H9 (cell line): ENCODE data around the gene MAD1L1. TPM values are rescaled to one million over a fixed set of nuclear protein-coding genes. Genes with fewer than 3 reads are reported as not detected.

ENCODE experiments used
- DNase-seq: peaks from one replicate; pipeline ENCODE4 v3.0.0-alpha.2; 2017
- H2AFZ ChIP-seq: one replicate; pipeline ENCODE4 v1.6.1; 2013; ENCODE audit warnings: mild to moderate bottlenecking, low read length, control low read depth, moderate library complexity
- H2AK5ac ChIP-seq: 2 replicates; pipeline ENCODE4 v1.6.1; 2013; ENCODE audit warnings: low read length, control low read depth, mixed read lengths; ENCODE audit not compliant: insufficient read length
- H2BK120ac ChIP-seq: one replicate; pipeline ENCODE4 v1.6.1; 2013; ENCODE audit warnings: low read depth, mild to moderate bottlenecking, low read length, control low read depth, inconsistent platforms; ENCODE audit not compliant: poor library complexity, severe bottlenecking
- H2BK12ac ChIP-seq: 2 replicates; pipeline ENCODE4 v1.6.1; 2013; ENCODE audit warnings: low read length, control low read depth, mixed read lengths, low read depth; ENCODE audit not compliant: insufficient read length
- H2BK15ac ChIP-seq: 2 replicates; pipeline ENCODE4 v1.6.1; 2013; ENCODE audit warnings: low read depth, low read length, control low read depth
- H2BK20ac ChIP-seq: one replicate; pipeline ENCODE4 v1.6.1; 2013; ENCODE audit warnings: low read depth, mild to moderate bottlenecking, low read length, control low read depth, inconsistent platforms; ENCODE audit not compliant: poor library complexity, severe bottlenecking
- H2BK5ac ChIP-seq: 2 replicates; pipeline ENCODE4 v1.6.1; 2013; ENCODE audit warnings: low read length, control low read depth, mixed read lengths; ENCODE audit not compliant: insufficient read length
- H3K14ac ChIP-seq: 2 replicates; pipeline ENCODE4 v1.6.1; 2013; ENCODE audit warnings: low read length, control low read depth; ENCODE audit not compliant: insufficient read depth
- H3K18ac ChIP-seq: 2 replicates; pipeline ENCODE4 v1.6.1; 2013; ENCODE audit warnings: low read depth, mild to moderate bottlenecking, mixed read lengths, low read length, control low read depth; ENCODE audit not compliant: insufficient read length
- H3K23ac ChIP-seq: 2 replicates; pipeline ENCODE4 v1.6.1; 2013; ENCODE audit warnings: low read length, control low read depth, mixed read lengths, low read depth; ENCODE audit not compliant: insufficient read length
- H3K23me2 ChIP-seq: 2 replicates; pipeline ENCODE4 v1.6.1; 2013; ENCODE audit warnings: low read depth, mild to moderate bottlenecking, mixed read lengths, low read length, control low read depth; ENCODE audit not compliant: insufficient read length, poor library complexity, severe bottlenecking
- H3K27ac ChIP-seq: 2 replicates; pipeline ENCODE4 v1.5.1; 2013; ENCODE audit warnings: low read length, control low read depth, mixed read lengths, low read depth; ENCODE audit not compliant: insufficient read length
- H3K27me3 ChIP-seq: 2 replicates; pipeline ENCODE4 v1.6.1; 2013; ENCODE audit warnings: low read length, control low read depth, inconsistent platforms; ENCODE audit not compliant: insufficient read depth
- H3K4ac ChIP-seq: 2 replicates; pipeline ENCODE4 v1.6.1; 2013; ENCODE audit warnings: low read depth, mild to moderate bottlenecking, control low read depth, inconsistent platforms, low read length, moderate library complexity
- H3K4me1 ChIP-seq: 2 replicates; pipeline ENCODE4 v1.6.1; 2013; ENCODE audit warnings: low read length, control low read depth, inconsistent platforms; ENCODE audit not compliant: insufficient read depth
- H3K4me2 ChIP-seq: 2 replicates; pipeline ENCODE4 v1.6.1; 2013; ENCODE audit warnings: low read length, control low read depth, mixed read lengths; ENCODE audit not compliant: insufficient read length, insufficient read depth
- H3K56ac ChIP-seq: 2 replicates; pipeline ENCODE4 v1.6.1; 2013; ENCODE audit warnings: low read depth, mild to moderate bottlenecking, mixed read lengths, low read length, control low read depth; ENCODE audit not compliant: insufficient read length
- H3K79me1 ChIP-seq: 2 replicates; pipeline ENCODE4 v1.6.1; 2013; ENCODE audit warnings: low read depth, mild to moderate bottlenecking, moderate library complexity, low read length, control low read depth, inconsistent platforms; ENCODE audit not compliant: insufficient read depth, poor library complexity, severe bottlenecking
- H3K79me2 ChIP-seq: 2 replicates; pipeline ENCODE4 v1.6.1; 2013; ENCODE audit warnings: low read length, control low read depth, inconsistent platforms; ENCODE audit not compliant: insufficient read depth
- H3K9ac ChIP-seq: 2 replicates; pipeline ENCODE4 v1.6.1; 2013; ENCODE audit warnings: low read length, control low read depth, mixed read lengths; ENCODE audit not compliant: insufficient read length; ENCODE audit errors: extremely low read depth
- H3K9me3 ChIP-seq: one replicate; pipeline ENCODE4 v1.6.1; 2013; ENCODE audit warnings: low read depth, low read length, inconsistent platforms; ENCODE audit not compliant: control insufficient read depth
- H3T11ph ChIP-seq: one replicate; pipeline ENCODE4 v1.6.1; 2013; ENCODE audit warnings: mild to moderate bottlenecking, low read length, control low read depth, inconsistent platforms
- H4K20me1 ChIP-seq: one replicate; pipeline ENCODE4 v1.6.1; 2013; ENCODE audit not compliant: control insufficient read depth, insufficient read length, insufficient read depth
- H4K5ac ChIP-seq: 2 replicates; pipeline ENCODE4 v1.6.1; 2013; ENCODE audit warnings: low read depth, mild to moderate bottlenecking, mixed read lengths, low read length, control low read depth; ENCODE audit not compliant: insufficient read length
- H4K8ac ChIP-seq: replicated peaks from 2 replicates; pipeline ENCODE4 v1.6.1; 2013; ENCODE audit warnings: low read length, control low read depth, mixed read lengths, low read depth; ENCODE audit not compliant: insufficient read length
- H4K91ac ChIP-seq: 2 replicates; pipeline ENCODE4 v1.6.1; 2013; ENCODE audit warnings: low read depth, mild to moderate bottlenecking, moderate library complexity, mixed read lengths, low read length, control low read depth; ENCODE audit not compliant: insufficient read length
- H3K27ac Mint-ChIP-seq, 3 experiments: 2 replicates in 2 of 3; 3 replicates in 1 of 3; pipeline ENCODE4 v1.8.0; 2020 to 2021; ENCODE audit warnings: mixed read lengths in 3 of 3, mild to moderate bottlenecking in 1 of 3, moderate library complexity in 1 of 3
- H3K27me3 Mint-ChIP-seq: 2 replicates; pipeline ENCODE4 v1.8.0; 2021; ENCODE audit warnings: low read depth, mild to moderate bottlenecking, moderate library complexity, mixed read lengths
- H3K36me3 Mint-ChIP-seq, 3 experiments: 2 replicates in 2 of 3; 3 replicates in 1 of 3; pipeline ENCODE4 v1.8.0; 2020 to 2021; ENCODE audit warnings: low read depth in 3 of 3, mixed read lengths in 3 of 3; ENCODE audit not compliant: insufficient read depth in 1 of 3
- H3K4me1 Mint-ChIP-seq, 2 experiments: 2 replicates each; pipeline ENCODE4 v1.8.0; 2020; ENCODE audit warnings: mixed read lengths in 2 of 2
- H3K4me3 Mint-ChIP-seq, 2 experiments: 2 replicates in 1 of 2; 3 replicates in 1 of 2; pipeline ENCODE4 v1.8.0; 2020 to 2021; ENCODE audit warnings: mild to moderate bottlenecking in 2 of 2, mixed read lengths in 2 of 2, moderate library complexity in 1 of 2
- H3K9me3 Mint-ChIP-seq, 2 experiments: 2 replicates in 1 of 2; 3 replicates in 1 of 2; pipeline ENCODE4 v1.8.0; 2020; ENCODE audit warnings: mild to moderate bottlenecking in 2 of 2, mixed read lengths in 2 of 2, moderate library complexity in 1 of 2
- WGBS: extraction: QIAGEN DNeasy Blood & Tissue Kit; methylation state at CpG from one replicate; pipeline ENCODE4 v1.1.7; 2013; ENCODE audit warnings: missing lambda C conversion rate, low lambda C conversion rate, mixed read lengths; ENCODE audit not compliant: insufficient read length; ENCODE audit errors: extremely low coverage; 5-methylcytosine and 5-hydroxymethylcytosine counted together
- total RNA-seq: library from RNA; stranded (reverse); gene quantifications from 2 replicates; pipeline ENCODE4 v1.2.1, GENCODE V29; 2021
- TF ChIP-seq, protein P1 (sequence below): fragments of 200-600 bp; sonication (generic); conservative IDR thresholded peaks from 3 replicates; pipeline ENCODE4 v1.8.0; 2021; ENCODE audit warnings: antibody characterized with exemption, mild to moderate bottlenecking

Gene MAD1L1
- total RNA-seq, 1 experiment from 2014 or later = 39.0 TPM

DNA sequence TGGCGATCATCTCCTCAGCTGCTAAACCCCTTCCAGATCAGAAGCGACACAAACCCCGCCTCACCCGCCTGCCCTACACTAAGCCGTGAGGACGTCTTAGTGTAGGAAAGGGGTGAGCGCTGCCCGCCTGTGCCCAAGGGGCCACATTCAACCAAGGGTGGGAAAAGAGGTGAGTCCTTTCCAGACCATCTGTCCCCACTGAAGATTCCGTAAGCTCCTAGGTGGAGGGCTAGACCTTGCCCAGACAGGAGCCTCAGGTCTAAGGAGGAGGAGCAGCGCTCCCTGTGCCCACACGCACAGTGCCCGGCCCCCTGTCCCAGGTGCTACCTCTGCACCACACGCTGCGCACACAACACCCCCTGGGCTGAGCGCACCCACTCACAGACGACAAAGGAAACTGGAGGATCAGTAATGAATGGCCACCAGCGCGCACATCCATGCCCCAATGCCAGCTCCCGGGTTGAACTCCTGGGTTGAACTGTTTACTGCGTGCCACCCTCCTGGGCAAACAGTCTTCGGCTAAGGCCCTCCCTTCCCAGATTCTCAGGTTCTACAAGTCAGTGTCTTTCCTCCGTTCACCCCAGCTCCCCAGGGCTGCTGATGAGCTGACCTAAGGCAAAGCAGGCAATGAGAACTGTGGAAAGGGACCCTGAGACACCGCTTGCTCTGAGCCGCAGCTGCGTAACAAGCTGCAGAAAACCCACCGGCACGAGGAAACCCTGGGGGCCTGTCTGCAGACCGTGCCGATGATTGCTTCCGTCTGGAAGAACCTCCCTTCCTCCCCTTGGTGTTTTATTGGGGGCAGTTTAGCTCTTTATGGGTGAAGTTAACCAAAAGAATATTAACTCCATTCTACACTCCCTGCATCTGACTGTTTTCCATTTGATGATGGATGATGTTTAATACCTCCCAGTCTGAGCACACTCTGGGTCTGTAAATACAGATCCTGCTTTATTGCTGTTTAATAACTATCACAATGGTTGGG, 185.9 kb downstream of the MAD1L1 start:
- no peak overlapping the region for H3K9ac ChIP-seq
- Mint-ChIP-seq H3K36me3 (peaks cover 15 to 17% (median 15%) of the 10 kb centered on the region in 3 experiments; a peak in 6 of 7 replicates), H3K27me3 (no peaks in the 10 kb centered on the region; the same call in 1 of the 2 replicates), H3K4me3 (no peak overlapping the region), H3K27ac (peak overlapping the region in 2 of 3 experiments; percentile 59 to 74; a peak in 4 of 7 replicates), H3K9me3 (peaks cover 6 to 14% of the 10 kb centered on the region in 2 experiments), H3K4me1 (peaks cover 2 to 13% of the 10 kb centered on the region in 2 experiments)
- no peak for DNase-seq
- H3K14ac ChIP-seq = no peak overlapping the region; the same call in 1 of the 2 replicates
- H2BK5ac ChIP-seq = no peak overlapping the region
- H2BK12ac ChIP-seq = no peak overlapping the region
- H4K8ac ChIP-seq = no peak overlapping the region
- no peak overlapping the region for H2BK15ac ChIP-seq
- no peak overlapping the region for H4K5ac ChIP-seq
- H2BK120ac ChIP-seq = no peak overlapping the region
- no peaks in the 10 kb centered on the region for H3K9me3 ChIP-seq
- no CpG with 5 or more reads among the region's 30 CpGs for WGBS
- H3K4ac ChIP-seq = no peak overlapping the region
- no peaks in the 10 kb centered on the region for H4K20me1 ChIP-seq
- no peaks in the 10 kb centered on the region for H3K79me1 ChIP-seq
- no peak overlapping the region for H2BK20ac ChIP-seq
- no peak overlapping the region for H3K18ac ChIP-seq
- no peak overlapping the region for H2AK5ac ChIP-seq
- no peaks in the 10 kb centered on the region; the same call in 1 of the 2 replicates for H3K4me1 ChIP-seq
- H3K4me2 ChIP-seq = no peak overlapping the region
- H3T11ph ChIP-seq = no peak overlapping the region
- H3K27ac ChIP-seq = no peak overlapping the region
- no peak overlapping the region for H3K23ac ChIP-seq
- no peak overlapping the region for H2AFZ ChIP-seq
- H3K56ac ChIP-seq = no peak overlapping the region
- no peaks in the 10 kb centered on the region for H3K23me2 ChIP-seq
- no peaks in the 10 kb centered on the region for H3K79me2 ChIP-seq
- H4K91ac ChIP-seq = no peak overlapping the region
- TF ChIP-seq, protein P1, sequence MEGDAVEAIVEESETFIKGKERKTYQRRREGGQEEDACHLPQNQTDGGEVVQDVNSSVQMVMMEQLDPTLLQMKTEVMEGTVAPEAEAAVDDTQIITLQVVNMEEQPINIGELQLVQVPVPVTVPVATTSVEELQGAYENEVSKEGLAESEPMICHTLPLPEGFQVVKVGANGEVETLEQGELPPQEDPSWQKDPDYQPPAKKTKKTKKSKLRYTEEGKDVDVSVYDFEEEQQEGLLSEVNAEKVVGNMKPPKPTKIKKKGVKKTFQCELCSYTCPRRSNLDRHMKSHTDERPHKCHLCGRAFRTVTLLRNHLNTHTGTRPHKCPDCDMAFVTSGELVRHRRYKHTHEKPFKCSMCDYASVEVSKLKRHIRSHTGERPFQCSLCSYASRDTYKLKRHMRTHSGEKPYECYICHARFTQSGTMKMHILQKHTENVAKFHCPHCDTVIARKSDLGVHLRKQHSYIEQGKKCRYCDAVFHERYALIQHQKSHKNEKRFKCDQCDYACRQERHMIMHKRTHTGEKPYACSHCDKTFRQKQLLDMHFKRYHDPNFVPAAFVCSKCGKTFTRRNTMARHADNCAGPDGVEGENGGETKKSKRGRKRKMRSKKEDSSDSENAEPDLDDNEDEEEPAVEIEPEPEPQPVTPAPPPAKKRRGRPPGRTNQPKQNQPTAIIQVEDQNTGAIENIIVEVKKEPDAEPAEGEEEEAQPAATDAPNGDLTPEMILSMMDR = no peak
- H3K27me3 ChIP-seq = no peaks in the 10 kb centered on the region
